Stomach smooth muscle (tissue), 2 donors: Measurements from ENCODE around the gene SORCS1.

ENCODE experiments used
- H3K27ac ChIP-seq: one replicate; pipeline ENCODE4 v1.7.0; 2013; ENCODE audit warnings: mild to moderate bottlenecking, low read length, inconsistent platforms
- H3K27me3 ChIP-seq, 2 donors: one replicate each; pipeline ENCODE4 v1.7.0; 2013; ENCODE audit warnings: low read length in 2 of 2; ENCODE audit not compliant: insufficient read depth in 2 of 2, control insufficient read depth in 1 of 2
- H3K36me3 ChIP-seq, 2 donors: one replicate each; pipeline ENCODE4 v1.7.0; 2013; ENCODE audit warnings: low read length in 2 of 2; ENCODE audit not compliant: control insufficient read depth in 2 of 2, insufficient read depth in 2 of 2
- H3K4me1 ChIP-seq: one replicate; pipeline ENCODE4 v1.7.0; 2013; ENCODE audit warnings: low read length; ENCODE audit not compliant: control insufficient read depth, insufficient read depth
- H3K4me3 ChIP-seq, 2 donors: one replicate each; pipeline ENCODE4 v1.7.0; 2013; ENCODE audit warnings: low read length in 2 of 2
- H3K9ac ChIP-seq, 2 donors: one replicate each; pipeline ENCODE4 v1.7.0; 2013; ENCODE audit warnings: low read length in 2 of 2, mild to moderate bottlenecking in 1 of 2
- H3K9me3 ChIP-seq, 2 donors: one replicate each; pipeline ENCODE4 v1.7.0; 2013; ENCODE audit warnings: low read length in 2 of 2; ENCODE audit not compliant: control insufficient read depth in 2 of 2
- donor health status: healthy.
- donor health status: Pancreatic carcinoma.

The SORCS1 gene

GRCh38 chr10:106711313-106711906, 453.1 kb downstream of the SORCS1 start:
- H3K4me3 ChIP-seq = no peak overlapping the region
- H3K4me1 ChIP-seq = no peaks in the 10 kb centered on the region
- no peaks in the 10 kb centered on the region for H3K9me3 ChIP-seq
- no peak overlapping the region for H3K9ac ChIP-seq
- no peaks in the 10 kb centered on the region for H3K36me3 ChIP-seq
- no peak overlapping the region for H3K27ac ChIP-seq
- no peaks in the 10 kb centered on the region for H3K27me3 ChIP-seq

GRCh38 chr10:106708506-106708905, 456.0 kb downstream of the SORCS1 start:
- no peaks in the 10 kb centered on the region for H3K9me3 ChIP-seq
- no peak overlapping the region for H3K9ac ChIP-seq
- no peaks in the 10 kb centered on the region for H3K36me3 ChIP-seq
- no peak overlapping the region for H3K27ac ChIP-seq
- H3K4me3 ChIP-seq = no peak overlapping the region
- no peaks in the 10 kb centered on the region for H3K4me1 ChIP-seq
- no peaks in the 10 kb centered on the region for H3K27me3 ChIP-seq

- H3K4me1 ChIP-seq = no peaks in the 10 kb centered on the region
- no peaks in the 10 kb centered on the region for H3K9me3 ChIP-seq
- no peaks in the 10 kb centered on the region for H3K36me3 ChIP-seq
- H3K9ac ChIP-seq = no peak overlapping the region
- H3K27me3 ChIP-seq = no peaks in the 10 kb centered on the region
- H3K27ac ChIP-seq = no peak overlapping the region
- H3K4me3 ChIP-seq = no peak overlapping the region
These were observed 456.8 kb downstream of the SORCS1 start for GRCh38 chr10:106707657-106708056.

- Histone ChIP-seq H3K9me3 (no peaks in the 10 kb centered on the region), H3K27me3 (no peaks in the 10 kb centered on the region), H3K9ac (no peak overlapping the region), H3K27ac (no peak overlapping the region), H3K4me1 (no peaks in the 10 kb centered on the region), H3K36me3 (no peaks in the 10 kb centered on the region), H3K4me3 (no peak overlapping the region)
These were observed 458.4 kb downstream of the SORCS1 start for GRCh38 chr10:106706127-106706526.

GRCh38 chr10:106705681-106706100, 458.8 kb downstream of the SORCS1 start:
- no peak overlapping the region for H3K9ac ChIP-seq
- no peaks in the 10 kb centered on the region for H3K27me3 ChIP-seq
- H3K36me3 ChIP-seq = no peaks in the 10 kb centered on the region
- no peak overlapping the region for H3K27ac ChIP-seq
- peak overlapping the region in 1 of 2 donors; percentile 9 for H3K4me3 ChIP-seq
- no peaks in the 10 kb centered on the region for H3K9me3 ChIP-seq
- no peaks in the 10 kb centered on the region for H3K4me1 ChIP-seq

GRCh38 chr10:106696239-106696638, 468.3 kb downstream of the SORCS1 start:
- H3K27ac ChIP-seq = no peak overlapping the region
- no peaks in the 10 kb centered on the region for H3K4me1 ChIP-seq
- H3K36me3 ChIP-seq = no peaks in the 10 kb centered on the region
- no peaks in the 10 kb centered on the region for H3K9me3 ChIP-seq
- H3K4me3 ChIP-seq = no peak overlapping the region
- no peak overlapping the region for H3K9ac ChIP-seq
- no peaks in the 10 kb centered on the region for H3K27me3 ChIP-seq

- peaks cover 0 to 2% of the 10 kb centered on the region in 2 donors for H3K27me3 ChIP-seq
These were observed 469.8 kb downstream of the SORCS1 start for GRCh38 chr10:106694696-106695095.

GRCh38 chr10:106682175-106682574, 482.3 kb downstream of the SORCS1 start:
- H3K4me3 ChIP-seq = no peak overlapping the region
- H3K36me3 ChIP-seq = no peaks in the 10 kb centered on the region
- H3K9me3 ChIP-seq = no peaks in the 10 kb centered on the region
- H3K27ac ChIP-seq = no peak overlapping the region
- H3K4me1 ChIP-seq = no peaks in the 10 kb centered on the region
- H3K9ac ChIP-seq = no peak overlapping the region
- H3K27me3 ChIP-seq = no peaks in the 10 kb centered on the region

More at GRCh38 chr10:106694696-106695095, 469.8 kb downstream of the SORCS1 start:
- H3K4me3 ChIP-seq = no peak overlapping the region
- no peak overlapping the region for H3K27ac ChIP-seq
- H3K9ac ChIP-seq = no peak overlapping the region
- no peaks in the 10 kb centered on the region for H3K36me3 ChIP-seq
- no peaks in the 10 kb centered on the region for H3K4me1 ChIP-seq
- no peaks in the 10 kb centered on the region for H3K9me3 ChIP-seq

GRCh38 chr10:106680061-106680460, 484.4 kb downstream of the SORCS1 start:
- H3K36me3 ChIP-seq = no peaks in the 10 kb centered on the region
- H3K9ac ChIP-seq = no peak overlapping the region
- H3K9me3 ChIP-seq = no peaks in the 10 kb centered on the region
- no peaks in the 10 kb centered on the region for H3K27me3 ChIP-seq
- no peak overlapping the region for H3K4me3 ChIP-seq
- H3K4me1 ChIP-seq = no peaks in the 10 kb centered on the region
- no peak overlapping the region for H3K27ac ChIP-seq

- Histone ChIP-seq H3K4me1 (no peaks in the 10 kb centered on the region), H3K9me3 (no peaks in the 10 kb centered on the region), H3K36me3 (no peaks in the 10 kb centered on the region), H3K27me3 (no peaks in the 10 kb centered on the region), H3K9ac (no peak overlapping the region), H3K4me3 (no peak overlapping the region), H3K27ac (no peak overlapping the region)
These were observed 485.2 kb downstream of the SORCS1 start for GRCh38 chr10:106679314-106679713.

- Histone ChIP-seq H3K36me3 (no peaks in the 10 kb centered on the region), H3K9ac (no peak overlapping the region), H3K27ac (no peak overlapping the region), H3K27me3 (no peaks in the 10 kb centered on the region), H3K4me3 (no peak overlapping the region), H3K9me3 (no peaks in the 10 kb centered on the region), H3K4me1 (no peaks in the 10 kb centered on the region)
These were observed 491.9 kb downstream of the SORCS1 start for GRCh38 chr10:106672517-106673175.
